ENCODE measurements around the gene NARS2.

The NARS2 gene

DNA sequence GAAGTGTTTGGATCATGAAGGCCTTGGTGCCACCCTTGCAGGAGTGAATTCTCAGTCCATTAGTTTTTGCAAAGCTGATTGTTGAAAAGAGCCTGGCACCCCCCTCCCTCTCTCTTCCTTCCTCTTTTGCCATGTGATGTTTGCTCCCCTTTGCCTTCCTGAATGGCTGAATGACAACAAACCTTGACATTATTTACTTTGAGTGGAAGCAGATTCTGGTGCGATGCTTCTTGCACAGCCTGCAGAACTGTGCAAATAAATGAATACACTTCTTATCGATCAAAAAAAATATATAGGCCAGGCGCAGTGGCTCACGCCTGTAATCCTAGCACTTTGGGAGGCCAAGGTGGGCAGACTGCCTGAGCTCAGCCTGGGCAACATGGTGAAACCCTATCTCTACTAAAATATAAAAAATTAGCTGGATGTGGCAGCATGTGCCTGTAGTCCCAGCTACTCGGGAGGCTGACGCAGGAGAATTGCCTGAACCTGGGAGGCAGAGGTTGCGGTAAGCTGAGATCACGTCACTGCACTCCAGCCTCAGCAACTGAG, 2.0 kb upstream of the NARS2 start:
- H3K27ac ChIP-seq (ENCODE audit: low read depth, low read length): no peak overlapping the region
- no peaks in the 10 kb centered on the region for H3F3A ChIP-seq (ENCODE audit: control insufficient read depth, insufficient read depth)
- TF ChIP-seq EZH2phosphoT487 (IDR thresholded peaks at IDR 0.05; ENCODE audit: borderline replicate concordance, low read length): no peak
- no peak for TF ChIP-seq CTCF (IDR thresholded peaks at IDR 0.05; ENCODE audit: low read depth, low read length, poor library complexity, severe bottlenecking)
- H3K36me3 ChIP-seq (ENCODE audit: control insufficient read depth, low read length): peaks cover 16% of the 10 kb centered on the region
- H3K27me3 ChIP-seq (ENCODE audit: control insufficient read depth, low read length): no peaks in the 10 kb centered on the region
- no peaks in the 10 kb centered on the region for H3K9me2 ChIP-seq (replicated peaks; ENCODE audit: control insufficient read depth, low read length)
- H3K4me1 ChIP-seq (ENCODE audit: control insufficient read depth, low read length): peaks cover 25% of the 10 kb centered on the region
- no peak overlapping the region for H3K4me3 ChIP-seq (ENCODE audit: low read length)
- H3K9me3 ChIP-seq (ENCODE audit: control insufficient read depth, insufficient read depth, low read length): no peaks in the 10 kb centered on the region
- H3K79me2 ChIP-seq (ENCODE audit: control insufficient read depth, low read length): peaks cover 30% of the 10 kb centered on the region
- no peak overlapping the region for H3K4me2 ChIP-seq (ENCODE audit: low read length)
- no peaks in the 10 kb centered on the region for H4K20me1 ChIP-seq (ENCODE audit: control insufficient read depth, insufficient read depth, low read depth, low read length)

GRCh38 chr11:78575478-78575877, 814 bp upstream of the NARS2 start:
- no peaks in the 10 kb centered on the region for H3K9me3 ChIP-seq (ENCODE audit: control insufficient read depth, insufficient read depth, low read length)
- peak overlapping the region; percentile 97 for H3K4me3 ChIP-seq (ENCODE audit: low read length)
- peaks cover 41% of the 10 kb centered on the region for H3K79me2 ChIP-seq (ENCODE audit: control insufficient read depth, low read length)
- peak overlapping the region; percentile 73 for H3K4me2 ChIP-seq (ENCODE audit: low read length)
- H3F3A ChIP-seq (ENCODE audit: control insufficient read depth, insufficient read depth): no peaks in the 10 kb centered on the region; the same call in 1 of the 2 replicates
- H3K27ac ChIP-seq (ENCODE audit: low read depth, low read length): no peak overlapping the region
- peaks cover 28% of the 10 kb centered on the region for H3K36me3 ChIP-seq (ENCODE audit: control insufficient read depth, low read length)
- no peaks in the 10 kb centered on the region for H3K27me3 ChIP-seq (ENCODE audit: control insufficient read depth, low read length)
- H3K9me2 ChIP-seq (replicated peaks; ENCODE audit: control insufficient read depth, low read length): no peaks in the 10 kb centered on the region
- H3K4me1 ChIP-seq (ENCODE audit: control insufficient read depth, low read length): peaks cover 25% of the 10 kb centered on the region
- TF ChIP-seq EZH2phosphoT487 (IDR thresholded peaks at IDR 0.05; ENCODE audit: borderline replicate concordance, low read length): no peak
- no peak for TF ChIP-seq CTCF (IDR thresholded peaks at IDR 0.05; ENCODE audit: low read depth, low read length, poor library complexity, severe bottlenecking)
- no peaks in the 10 kb centered on the region for H4K20me1 ChIP-seq (ENCODE audit: control insufficient read depth, insufficient read depth, low read depth, low read length)

DNA sequence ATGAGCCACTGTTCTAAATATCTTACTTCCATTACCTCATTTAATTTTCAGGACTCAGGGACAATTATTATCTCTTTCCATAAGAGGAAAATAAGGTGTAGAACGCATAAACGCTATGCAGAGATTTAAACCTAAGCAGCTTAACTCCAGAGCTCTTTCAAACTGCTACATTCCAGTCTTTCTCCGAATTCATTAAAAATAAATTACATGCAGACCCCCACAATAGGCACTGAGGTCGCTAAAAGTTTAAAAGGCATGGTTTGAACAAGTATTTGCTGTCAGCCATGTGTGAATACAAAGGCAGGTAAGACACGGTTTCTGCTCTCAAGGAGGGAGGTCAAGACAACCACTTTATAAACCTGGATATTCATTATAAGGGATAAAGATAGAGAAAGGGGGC, 983 bp downstream of the NARS2 start:
- Histone ChIP-seq H3K9me3 (ENCODE audit: control insufficient read depth, insufficient read depth, low read length) (no peaks in the 10 kb centered on the region), H3K4me1 (ENCODE audit: control insufficient read depth, low read length) (peaks cover 25% of the 10 kb centered on the region), H3K27me3 (ENCODE audit: control insufficient read depth, low read length) (no peaks in the 10 kb centered on the region), H3F3A (ENCODE audit: control insufficient read depth, insufficient read depth) (peaks cover 3% of the 10 kb centered on the region), H3K4me3 (ENCODE audit: low read length) (peak overlapping the region; percentile 97), H3K79me2 (ENCODE audit: control insufficient read depth, low read length) (peaks cover 41% of the 10 kb centered on the region), H3K36me3 (ENCODE audit: control insufficient read depth, low read length) (peaks cover 43% of the 10 kb centered on the region), H4K20me1 (ENCODE audit: control insufficient read depth, insufficient read depth, low read depth, low read length) (no peaks in the 10 kb centered on the region), H3K9me2 (replicated peaks; ENCODE audit: control insufficient read depth, low read length) (no peaks in the 10 kb centered on the region), H3K27ac (ENCODE audit: low read depth, low read length) (no peak overlapping the region), H3K4me2 (ENCODE audit: low read length) (peak overlapping the region; percentile 73)
- TF ChIP-seq EZH2phosphoT487 (IDR thresholded peaks at IDR 0.05; ENCODE audit: borderline replicate concordance, low read length): no peak

- Histone ChIP-seq H3K4me3 (ENCODE audit: low read length) (peak overlapping the region; percentile 97), H3K4me2 (ENCODE audit: low read length) (peak overlapping the region; percentile 73), H3K79me2 (ENCODE audit: control insufficient read depth, low read length) (peaks cover 44% of the 10 kb centered on the region), H4K20me1 (ENCODE audit: control insufficient read depth, insufficient read depth, low read depth, low read length) (no peaks in the 10 kb centered on the region), H3F3A (ENCODE audit: control insufficient read depth, insufficient read depth) (peaks cover 3% of the 10 kb centered on the region), H3K27ac (ENCODE audit: low read depth, low read length) (no peak overlapping the region), H3K4me1 (ENCODE audit: control insufficient read depth, low read length) (peaks cover 29% of the 10 kb centered on the region), H3K9me3 (ENCODE audit: control insufficient read depth, insufficient read depth, low read length) (no peaks in the 10 kb centered on the region), H3K36me3 (ENCODE audit: control insufficient read depth, low read length) (peaks cover 47% of the 10 kb centered on the region), H3K27me3 (ENCODE audit: control insufficient read depth, low read length) (no peaks in the 10 kb centered on the region), H3K9me2 (replicated peaks; ENCODE audit: control insufficient read depth, low read length) (no peaks in the 10 kb centered on the region)
- TF ChIP-seq CTCF (IDR thresholded peaks at IDR 0.05; ENCODE audit: low read depth, low read length, poor library complexity, severe bottlenecking) (no peak), EZH2phosphoT487 (IDR thresholded peaks at IDR 0.05; ENCODE audit: borderline replicate concordance, low read length) (no peak)
Observed at GRCh38 chr11:78573271-78573670, 1.4 kb downstream of the NARS2 start.
